HEK293 (cell line): ENCODE measurements around the gene KMO.

ENCODE experiments used
- CTCF ChIA-PET: fragments of 350-600 bp; formaldehyde crosslinking; extraction: SDS; loops from one replicate; lab custom pipeline; 2021; ENCODE audit warnings: antibody characterized with exemption; lab: Yijun Ruan, JAX
- POLR2A ChIA-PET: fragments of 300-600 bp; formaldehyde crosslinking; extraction: SDS; loops from one replicate; lab custom pipeline; 2020; ENCODE audit warnings: antibody characterized with exemption, inconsistent platforms; lab: Yijun Ruan, JAX
- H3K27ac ChIP-seq: fragments of 200-500 bp; sonication (Bioruptor generic); 2 replicates; pipeline ENCODE4 v1.5.1; 2014; ENCODE audit warnings: low read depth, low read length, control low read depth, inconsistent platforms; ENCODE audit errors: extremely low read depth
- H3K36me3 ChIP-seq, 2 experiments: fragments of 200-500 bp in 1 of 2; sonication (Bioruptor generic) in 1 of 2; 1 replicate in 1 of 2; 2 replicates in 1 of 2; pipeline ENCODE4 v1.5.1; 2014 to 2017; ENCODE audit warnings: inconsistent platforms in 2 of 2, low read length in 2 of 2; ENCODE audit not compliant: control insufficient read depth in 2 of 2, insufficient read depth in 1 of 2
- H3K4me1 ChIP-seq: fragments of 200-500 bp; sonication (Bioruptor generic); 2 replicates; pipeline ENCODE4 v1.5.1; 2014; ENCODE audit warnings: mild to moderate bottlenecking, low read length, inconsistent platforms; ENCODE audit not compliant: control insufficient read depth, insufficient read depth
- H3K4me3 ChIP-seq: 2 replicates; pipeline ENCODE4 v1.5.1; 2011; ENCODE audit warnings: low read depth, mild to moderate bottlenecking, control low read depth, low read length, moderate library complexity
- H3K9me3 ChIP-seq: fragments of 200-500 bp; sonication (Bioruptor generic); 2 replicates; pipeline ENCODE4 v1.5.1; 2014; ENCODE audit warnings: low read depth, low read length, inconsistent platforms; ENCODE audit not compliant: control insufficient read depth, insufficient read depth
- GLI2 ChIP-seq: fragments of 450-650 bp; formaldehyde crosslinking; IDR thresholded peaks from 2 replicates; pipeline ENCODE4; 2017; ENCODE audit warnings: missing biosample characterization, missing genetic modification characterization, low read depth, borderline replicate concordance
- IKZF3 ChIP-seq: fragments of 450-650 bp; IDR thresholded peaks from 2 replicates; pipeline ENCODE4 v1.5.0; 2018; ENCODE audit warnings: missing biosample characterization, mild to moderate bottlenecking, missing genetic modification characterization, moderate library complexity
- KLF7 ChIP-seq: fragments of 450-650 bp; formaldehyde crosslinking; IDR thresholded peaks from 2 replicates; pipeline ENCODE4 v1.5.1; 2016; ENCODE audit warnings: missing biosample characterization, missing genetic modification characterization, borderline replicate concordance
- KLF9 ChIP-seq: fragments of 450-650 bp; formaldehyde crosslinking; IDR thresholded peaks from 2 replicates; pipeline ENCODE4 v1.5.1; 2016; ENCODE audit warnings: missing biosample characterization, missing genetic modification characterization, low read depth
- SCRT1 ChIP-seq: fragments of 450-650 bp; formaldehyde crosslinking; IDR thresholded peaks from 2 replicates; pipeline ENCODE4 v1.5.1; 2016; ENCODE audit warnings: missing biosample characterization, missing genetic modification characterization, borderline replicate concordance
- ZFP41 ChIP-seq: fragments of 450-650 bp; formaldehyde crosslinking; IDR thresholded peaks from 2 replicates; pipeline ENCODE4 v1.5.1; 2016; ENCODE audit warnings: missing biosample characterization, missing genetic modification characterization, borderline replicate concordance
- ZNF24 ChIP-seq: fragments of 450-650 bp; formaldehyde crosslinking; IDR thresholded peaks from 2 replicates; pipeline ENCODE4 v1.5.1; 2016; ENCODE audit warnings: missing biosample characterization, missing genetic modification characterization
- ZNF266 ChIP-seq: fragments of 450-650 bp; formaldehyde crosslinking; IDR thresholded peaks from 2 replicates; pipeline ENCODE4 v1.5.1; 2016; ENCODE audit warnings: missing biosample characterization, missing genetic modification characterization, low read depth
- ZNF335 ChIP-seq: fragments of 450-650 bp; formaldehyde crosslinking; conservative IDR thresholded peaks from 2 replicates; pipeline ENCODE4 v1.5.1; 2016; ENCODE audit warnings: missing biosample characterization, missing genetic modification characterization
- ZNF341 ChIP-seq: fragments of 450-650 bp; formaldehyde crosslinking; IDR thresholded peaks from 2 replicates; pipeline ENCODE4; 2016; ENCODE audit warnings: low read depth, missing biosample characterization, missing genetic modification characterization
- ZNF48 ChIP-seq: fragments of 450-650 bp; formaldehyde crosslinking; IDR thresholded peaks from 2 replicates; pipeline ENCODE4 v1.5.1; 2016; ENCODE audit warnings: missing biosample characterization, missing genetic modification characterization
- ZNF521 ChIP-seq: fragments of 450-650 bp; formaldehyde crosslinking; IDR thresholded peaks from 2 replicates; pipeline ENCODE4 v1.5.1; 2017; ENCODE audit warnings: missing biosample characterization, mild to moderate bottlenecking, missing genetic modification characterization
- ZNF529 ChIP-seq: fragments of 450-650 bp; formaldehyde crosslinking; IDR thresholded peaks from 2 replicates; pipeline ENCODE4 v1.5.1; 2017; ENCODE audit warnings: missing genetic modification characterization, missing biosample characterization; ENCODE audit not compliant: insufficient replicate concordance
- ZNF660 ChIP-seq: fragments of 450-650 bp; IDR thresholded peaks from 2 replicates; pipeline ENCODE4 v1.5.1; 2018; ENCODE audit warnings: missing biosample characterization, mild to moderate bottlenecking, missing genetic modification characterization
- ZNF664 ChIP-seq: fragments of 450-650 bp; formaldehyde crosslinking; IDR thresholded peaks from 2 replicates; pipeline ENCODE4 v1.5.1; 2016; ENCODE audit warnings: missing biosample characterization, missing genetic modification characterization
- ZNF677 ChIP-seq: fragments of 450-650 bp; IDR thresholded peaks from 2 replicates; pipeline ENCODE4 v1.5.0; 2018; ENCODE audit warnings: missing biosample characterization, mild to moderate bottlenecking, missing genetic modification characterization, moderate library complexity
- ZSCAN16 ChIP-seq: fragments of 450-650 bp; formaldehyde crosslinking; IDR thresholded peaks from 2 replicates; pipeline ENCODE4 v1.5.1; 2016; ENCODE audit warnings: missing biosample characterization, missing genetic modification characterization
- ZSCAN30 ChIP-seq: fragments of 450-650 bp; IDR thresholded peaks from 2 replicates; pipeline ENCODE4 v1.5.1; 2018; ENCODE audit warnings: missing biosample characterization, mild to moderate bottlenecking, missing genetic modification characterization, moderate library complexity
- TF ChIP-seq, protein P1 (sequence below): fragments of 450-650 bp; formaldehyde crosslinking; IDR thresholded peaks from 2 replicates; pipeline ENCODE4 v1.5.1; 2016; ENCODE audit warnings: missing biosample characterization, missing genetic modification characterization, borderline replicate concordance
- TF ChIP-seq, protein P2 (sequence below): fragments of 450-650 bp; formaldehyde crosslinking; IDR thresholded peaks from 2 replicates; pipeline ENCODE4 v1.5.1; 2017; ENCODE audit warnings: missing biosample characterization, missing genetic modification characterization

The KMO gene

DNA sequence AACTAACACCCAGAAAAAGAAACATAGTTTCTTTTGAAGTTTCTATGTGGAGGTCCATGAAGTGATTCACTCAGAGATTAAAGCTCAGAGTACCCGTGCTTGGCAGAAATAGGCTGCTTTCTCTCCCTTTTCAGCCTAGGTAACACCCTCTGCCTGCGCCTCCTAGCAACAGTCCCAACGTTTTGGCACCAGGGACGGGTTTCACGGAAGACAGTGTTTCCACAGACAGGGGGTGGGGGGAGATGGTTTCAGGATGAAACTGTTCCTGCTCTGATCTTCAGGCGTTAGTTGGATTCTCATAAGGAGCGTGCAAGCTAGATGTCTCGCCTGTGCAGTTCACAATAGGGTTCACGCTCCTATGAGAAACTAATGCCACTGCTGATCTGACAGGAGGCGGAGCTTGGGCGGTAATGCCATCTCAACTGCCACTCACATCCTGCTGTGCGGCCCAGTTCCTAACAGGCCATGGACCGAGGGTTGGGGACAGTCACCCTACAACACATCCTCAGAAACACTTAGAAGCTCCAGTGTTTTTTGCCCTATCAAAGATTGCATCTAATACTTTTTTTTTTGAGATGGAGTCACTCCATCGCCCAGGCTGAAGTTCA is 54.8 kb downstream of the KMO start:
- TF ChIP-seq KLF9 (tag by site-specific recombination) (no peak), ZNF664 (tag by site-specific recombination) (no peak), KLF7 (tag by site-specific recombination) (no peak), ZNF341 (no peak), ZSCAN30 (tag by site-specific recombination) (no peak), ZFP41 (no peak), ZNF48 (tag by site-specific recombination) (no peak), ZNF660 (tag by site-specific recombination) (no peak), ZNF24 (tag by site-specific recombination) (no peak)
- CTCF ChIA-PET: no interaction called here

DNA sequence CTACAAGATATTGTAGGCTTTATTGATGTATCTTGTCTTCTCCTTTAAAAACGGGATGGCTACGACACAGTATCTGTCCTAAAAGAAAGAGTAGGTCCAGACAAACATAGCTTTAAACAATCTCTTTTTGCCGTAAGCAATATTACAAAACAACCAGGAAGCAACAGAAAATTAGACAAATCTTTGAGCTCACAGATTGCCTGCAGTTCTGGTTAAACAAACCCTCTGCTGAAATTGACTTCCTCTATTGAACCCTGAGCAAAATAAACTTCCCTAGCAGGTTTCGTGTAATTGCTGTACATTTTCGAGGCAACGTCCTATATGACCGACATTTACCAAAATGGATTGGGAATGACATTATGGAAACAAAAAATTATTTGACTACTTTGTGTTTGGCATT is 57.3 kb downstream of the KMO start:
- no peak overlapping the region for H3K27ac ChIP-seq
- H3K4me1 ChIP-seq: no peaks in the 10 kb centered on the region
- H3K4me3 ChIP-seq: no peak overlapping the region
- CTCF ChIA-PET: no interaction called here
- TF ChIP-seq GLI2 (tag by site-specific recombination): no peak
- TF ChIP-seq ZNF529 (tag by site-specific recombination): no peak
- TF ChIP-seq, protein P1, sequence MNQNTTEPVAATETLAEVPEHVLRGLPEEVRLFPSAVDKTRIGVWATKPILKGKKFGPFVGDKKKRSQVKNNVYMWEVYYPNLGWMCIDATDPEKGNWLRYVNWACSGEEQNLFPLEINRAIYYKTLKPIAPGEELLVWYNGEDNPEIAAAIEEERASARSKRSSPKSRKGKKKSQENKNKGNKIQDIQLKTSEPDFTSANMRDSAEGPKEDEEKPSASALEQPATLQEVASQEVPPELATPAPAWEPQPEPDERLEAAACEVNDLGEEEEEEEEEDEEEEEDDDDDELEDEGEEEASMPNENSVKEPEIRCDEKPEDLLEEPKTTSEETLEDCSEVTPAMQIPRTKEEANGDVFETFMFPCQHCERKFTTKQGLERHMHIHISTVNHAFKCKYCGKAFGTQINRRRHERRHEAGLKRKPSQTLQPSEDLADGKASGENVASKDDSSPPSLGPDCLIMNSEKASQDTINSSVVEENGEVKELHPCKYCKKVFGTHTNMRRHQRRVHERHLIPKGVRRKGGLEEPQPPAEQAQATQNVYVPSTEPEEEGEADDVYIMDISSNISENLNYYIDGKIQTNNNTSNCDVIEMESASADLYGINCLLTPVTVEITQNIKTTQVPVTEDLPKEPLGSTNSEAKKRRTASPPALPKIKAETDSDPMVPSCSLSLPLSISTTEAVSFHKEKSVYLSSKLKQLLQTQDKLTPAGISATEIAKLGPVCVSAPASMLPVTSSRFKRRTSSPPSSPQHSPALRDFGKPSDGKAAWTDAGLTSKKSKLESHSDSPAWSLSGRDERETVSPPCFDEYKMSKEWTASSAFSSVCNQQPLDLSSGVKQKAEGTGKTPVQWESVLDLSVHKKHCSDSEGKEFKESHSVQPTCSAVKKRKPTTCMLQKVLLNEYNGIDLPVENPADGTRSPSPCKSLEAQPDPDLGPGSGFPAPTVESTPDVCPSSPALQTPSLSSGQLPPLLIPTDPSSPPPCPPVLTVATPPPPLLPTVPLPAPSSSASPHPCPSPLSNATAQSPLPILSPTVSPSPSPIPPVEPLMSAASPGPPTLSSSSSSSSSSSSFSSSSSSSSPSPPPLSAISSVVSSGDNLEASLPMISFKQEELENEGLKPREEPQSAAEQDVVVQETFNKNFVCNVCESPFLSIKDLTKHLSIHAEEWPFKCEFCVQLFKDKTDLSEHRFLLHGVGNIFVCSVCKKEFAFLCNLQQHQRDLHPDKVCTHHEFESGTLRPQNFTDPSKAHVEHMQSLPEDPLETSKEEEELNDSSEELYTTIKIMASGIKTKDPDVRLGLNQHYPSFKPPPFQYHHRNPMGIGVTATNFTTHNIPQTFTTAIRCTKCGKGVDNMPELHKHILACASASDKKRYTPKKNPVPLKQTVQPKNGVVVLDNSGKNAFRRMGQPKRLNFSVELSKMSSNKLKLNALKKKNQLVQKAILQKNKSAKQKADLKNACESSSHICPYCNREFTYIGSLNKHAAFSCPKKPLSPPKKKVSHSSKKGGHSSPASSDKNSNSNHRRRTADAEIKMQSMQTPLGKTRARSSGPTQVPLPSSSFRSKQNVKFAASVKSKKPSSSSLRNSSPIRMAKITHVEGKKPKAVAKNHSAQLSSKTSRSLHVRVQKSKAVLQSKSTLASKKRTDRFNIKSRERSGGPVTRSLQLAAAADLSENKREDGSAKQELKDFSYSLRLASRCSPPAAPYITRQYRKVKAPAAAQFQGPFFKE (tag by site-specific recombination): no peak
- TF ChIP-seq, all 188 proteins: peak for 0
- no peaks in the 10 kb centered on the region for H3K9me3 ChIP-seq
- POLR2A ChIA-PET: no interaction called here
- H3K36me3 ChIP-seq: no peaks in the 10 kb centered on the region

More for the DNA sequence above, 54.8 kb downstream of the KMO start:
- POLR2A ChIA-PET: no interaction called here
- Histone ChIP-seq H3K4me1 (no peaks in the 10 kb centered on the region), H3K36me3 (no peaks in the 10 kb centered on the region), H3K9me3 (no peaks in the 10 kb centered on the region), H3K4me3 (no peak overlapping the region), H3K27ac (no peak overlapping the region)

DNA sequence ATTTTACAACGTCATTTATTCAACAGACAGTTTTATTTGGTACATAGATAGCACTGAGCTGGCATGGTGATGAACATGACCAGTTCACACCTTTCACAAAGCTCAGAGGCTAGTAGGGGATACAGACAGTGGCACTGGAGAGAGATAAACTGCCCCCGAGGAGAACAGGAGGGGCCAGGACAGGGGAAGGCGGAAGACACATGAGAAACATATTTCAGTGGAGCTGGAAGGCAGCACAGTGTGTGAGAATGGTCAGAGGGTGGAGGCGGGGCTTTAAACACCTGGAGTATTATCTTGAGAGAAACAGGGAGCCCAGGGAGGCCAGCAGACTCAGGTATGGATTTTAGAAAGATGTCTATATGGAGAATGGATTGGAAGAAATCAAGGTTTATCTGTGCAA is 58.5 kb downstream of the KMO start:
- no peaks in the 10 kb centered on the region for H3K36me3 ChIP-seq
- POLR2A ChIA-PET: no interaction called here

More for the DNA sequence above, 58.5 kb downstream of the KMO start:
- Histone ChIP-seq H3K9me3 (no peaks in the 10 kb centered on the region), H3K27ac (no peak overlapping the region)
- TF ChIP-seq ZSCAN16 (no peak), IKZF3 (tag by site-specific recombination) (no peak), ZNF521 (tag by site-specific recombination) (no peak), ZNF266 (no peak), ZNF660 (tag by site-specific recombination) (no peak), ZNF677 (tag by site-specific recombination) (no peak), SCRT1 (tag by site-specific recombination) (no peak), ZNF335 (tag by site-specific recombination) (no peak)
- TF ChIP-seq, protein P2, sequence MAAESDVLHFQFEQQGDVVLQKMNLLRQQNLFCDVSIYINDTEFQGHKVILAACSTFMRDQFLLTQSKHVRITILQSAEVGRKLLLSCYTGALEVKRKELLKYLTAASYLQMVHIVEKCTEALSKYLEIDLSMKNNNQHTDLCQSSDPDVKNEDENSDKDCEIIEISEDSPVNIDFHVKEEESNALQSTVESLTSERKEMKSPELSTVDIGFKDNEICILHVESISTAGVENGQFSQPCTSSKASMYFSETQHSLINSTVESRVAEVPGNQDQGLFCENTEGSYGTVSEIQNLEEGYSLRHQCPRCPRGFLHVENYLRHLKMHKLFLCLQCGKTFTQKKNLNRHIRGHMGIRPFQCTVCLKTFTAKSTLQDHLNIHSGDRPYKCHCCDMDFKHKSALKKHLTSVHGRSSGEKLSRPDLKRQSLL (tag by site-specific recombination): no peak
- TF ChIP-seq, all 188 proteins: peak for 0
- Histone ChIP-seq H3K4me1 (no peaks in the 10 kb centered on the region), H3K4me3 (no peak overlapping the region)
- CTCF ChIA-PET: interaction anchor here (0.6 kb wide), 1 partner anchor 93 kb away, joined by 3 read pairs; no protein-coding TSS in a partner anchor
